ENCODE data around the gene APIP.

GRCh38 chr11:34866375-34866774, 49.8 kb downstream of the APIP start:
- no peak for TF ChIP-seq CTCF (IDR thresholded peaks at IDR 0.05; ENCODE audit: low read length)
- no peak for TF ChIP-seq EZH2 (IDR thresholded peaks at IDR 0.05; ENCODE audit: borderline replicate concordance, low read length)
